AG08396 (cell line): ENCODE results near the gene NUFIP2.
"Not testable (repeated sequence)": the region's sequence is repeated elsewhere in the genome, so short reads cannot be mapped to it uniquely, and the experiment has no call there.

Experiments used
- DNase-seq: peaks from one replicate; pipeline ENCODE4 v3.0.0; 2012; ENCODE audit warnings: low spot score, mixed read lengths

NUFIP2 gene, protein sequence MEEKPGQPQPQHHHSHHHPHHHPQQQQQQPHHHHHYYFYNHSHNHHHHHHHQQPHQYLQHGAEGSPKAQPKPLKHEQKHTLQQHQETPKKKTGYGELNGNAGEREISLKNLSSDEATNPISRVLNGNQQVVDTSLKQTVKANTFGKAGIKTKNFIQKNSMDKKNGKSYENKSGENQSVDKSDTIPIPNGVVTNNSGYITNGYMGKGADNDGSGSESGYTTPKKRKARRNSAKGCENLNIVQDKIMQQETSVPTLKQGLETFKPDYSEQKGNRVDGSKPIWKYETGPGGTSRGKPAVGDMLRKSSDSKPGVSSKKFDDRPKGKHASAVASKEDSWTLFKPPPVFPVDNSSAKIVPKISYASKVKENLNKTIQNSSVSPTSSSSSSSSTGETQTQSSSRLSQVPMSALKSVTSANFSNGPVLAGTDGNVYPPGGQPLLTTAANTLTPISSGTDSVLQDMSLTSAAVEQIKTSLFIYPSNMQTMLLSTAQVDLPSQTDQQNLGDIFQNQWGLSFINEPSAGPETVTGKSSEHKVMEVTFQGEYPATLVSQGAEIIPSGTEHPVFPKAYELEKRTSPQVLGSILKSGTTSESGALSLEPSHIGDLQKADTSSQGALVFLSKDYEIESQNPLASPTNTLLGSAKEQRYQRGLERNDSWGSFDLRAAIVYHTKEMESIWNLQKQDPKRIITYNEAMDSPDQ

GRCh38 chr17:29293890-29294579 lies at the start of gene NUFIP2:
TSS of gene NUFIP2 (minus strand) at chr17:29294148. CDS start at chr17:29294059, 89 bp downstream.
- DNase-seq = peak; percentile 98

DNA sequence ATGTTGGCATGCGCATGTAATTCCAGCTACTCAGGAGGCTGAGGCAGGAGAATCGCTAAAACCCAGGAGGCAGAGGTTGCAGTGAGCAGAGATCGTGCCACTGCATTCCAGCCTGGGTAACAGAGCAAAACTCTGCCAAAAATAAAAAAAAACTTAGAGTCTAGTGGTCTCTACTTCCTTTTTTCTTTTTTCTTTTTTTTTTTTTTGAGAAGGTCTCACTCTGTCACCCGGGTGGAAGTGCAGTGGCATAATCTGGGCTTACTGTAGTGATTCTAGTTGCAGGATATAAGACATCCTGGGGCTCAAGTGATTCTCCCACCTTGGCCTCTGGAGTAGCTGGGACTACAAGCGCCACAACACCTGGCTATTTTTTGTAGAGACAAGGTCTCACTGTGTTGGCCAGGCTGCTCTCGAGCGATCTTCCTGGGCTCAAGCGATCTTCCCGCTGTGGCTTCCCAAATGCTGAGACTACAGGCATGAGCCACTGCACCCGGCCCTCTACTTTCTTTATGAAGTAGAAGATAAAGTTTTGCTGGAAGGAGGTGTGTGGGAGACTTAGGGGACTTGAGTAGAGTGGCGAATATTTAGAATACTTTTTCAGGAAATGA lies 48.3 kb upstream of the NUFIP2 start:
- DNase-seq = no peak

DNA sequence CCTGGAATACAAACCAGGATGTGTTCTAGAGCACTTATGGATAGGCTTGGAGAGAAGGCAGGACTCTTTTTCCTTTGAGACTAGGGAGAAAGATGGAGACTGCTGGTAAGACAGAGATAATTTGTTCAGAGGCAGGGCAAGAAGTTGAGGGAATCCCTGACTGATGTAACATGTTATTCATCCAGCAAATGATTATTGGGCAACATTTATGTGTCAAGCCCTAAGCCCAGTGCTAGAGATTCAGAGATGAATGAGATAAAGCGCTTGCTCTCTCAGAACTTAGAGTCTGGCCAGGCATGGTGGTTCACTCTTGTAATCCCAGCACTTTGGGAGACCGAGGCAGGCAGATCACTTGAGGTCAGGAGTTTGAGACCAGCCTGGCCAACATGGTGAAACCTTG lies 47.8 kb upstream of the NUFIP2 start:
- DNase-seq = no peak

GRCh38 chr17:29339016-29339415 lies 45.1 kb upstream of the NUFIP2 start:
- not testable (repeated sequence) for DNase-seq

DNA sequence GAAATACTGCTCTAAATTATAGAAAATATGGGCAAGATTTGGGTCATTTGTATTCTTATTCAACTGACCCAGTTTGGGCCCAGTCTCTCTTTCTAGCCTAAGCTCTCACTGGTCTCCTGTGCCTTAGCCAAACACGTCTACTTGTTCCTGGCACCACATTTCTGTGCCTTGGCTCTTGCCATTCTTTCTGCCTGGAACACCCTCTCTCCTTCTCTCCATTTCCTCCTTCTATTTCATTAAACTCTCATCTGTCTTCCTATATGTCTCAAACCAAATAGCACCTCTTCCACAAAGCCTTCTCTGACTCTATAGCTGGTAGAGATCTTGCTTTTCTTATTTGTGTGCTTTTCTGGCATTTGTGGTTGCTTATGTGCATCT lies 37.7 kb upstream of the NUFIP2 start:
- DNase-seq = no peak

DNA sequence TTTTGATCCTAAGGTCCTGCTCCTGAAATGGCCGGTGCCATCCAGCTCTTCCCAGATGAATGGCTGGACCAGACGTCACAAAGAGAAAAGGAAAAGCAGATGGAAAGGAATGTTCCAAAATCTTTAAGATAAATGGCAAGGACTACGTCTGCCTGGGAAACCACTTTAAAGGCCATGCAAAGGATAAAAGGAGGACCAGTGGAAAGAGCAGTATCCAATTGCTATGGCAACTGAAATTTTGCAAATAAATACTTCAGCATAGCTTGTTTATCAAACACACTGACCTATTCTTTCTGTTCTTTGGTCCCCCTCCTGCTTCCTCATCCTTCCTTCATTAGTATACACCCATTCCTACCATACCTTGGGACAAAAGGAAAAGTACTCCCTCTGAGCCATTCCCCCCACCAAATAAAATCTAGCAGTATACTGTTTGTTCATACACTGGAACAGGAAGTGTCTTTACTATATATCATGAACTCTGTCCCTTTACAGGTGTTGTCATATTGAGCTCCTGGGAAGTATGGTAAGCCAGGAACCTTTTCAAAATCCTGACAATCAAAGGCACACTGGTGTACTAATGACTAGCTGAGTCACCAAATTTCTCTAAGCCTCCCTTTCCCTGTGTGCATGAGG lies 37.2 kb upstream of the NUFIP2 start:
- DNase-seq = no peak

DNA sequence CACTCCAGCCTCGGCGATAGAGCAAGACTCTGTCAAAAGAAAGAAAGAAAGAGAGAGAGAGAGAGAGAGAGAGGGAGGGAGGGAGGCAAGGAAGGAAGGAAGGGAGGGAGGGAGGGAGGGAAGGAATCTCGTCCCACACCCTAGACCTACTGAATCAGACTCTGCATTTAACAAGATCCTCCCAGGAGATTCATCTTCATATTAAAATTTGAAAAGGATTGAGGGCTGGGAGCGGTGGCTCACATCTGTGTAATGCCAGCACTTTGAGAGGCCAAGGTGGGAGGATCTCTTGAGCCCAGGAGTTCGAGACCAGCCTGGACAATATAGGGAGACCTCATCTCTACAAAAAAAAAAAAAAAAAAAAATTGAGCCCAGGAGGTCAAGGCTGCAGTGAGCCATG lies 33.5 kb upstream of the NUFIP2 start:
- DNase-seq = no peak

DNA sequence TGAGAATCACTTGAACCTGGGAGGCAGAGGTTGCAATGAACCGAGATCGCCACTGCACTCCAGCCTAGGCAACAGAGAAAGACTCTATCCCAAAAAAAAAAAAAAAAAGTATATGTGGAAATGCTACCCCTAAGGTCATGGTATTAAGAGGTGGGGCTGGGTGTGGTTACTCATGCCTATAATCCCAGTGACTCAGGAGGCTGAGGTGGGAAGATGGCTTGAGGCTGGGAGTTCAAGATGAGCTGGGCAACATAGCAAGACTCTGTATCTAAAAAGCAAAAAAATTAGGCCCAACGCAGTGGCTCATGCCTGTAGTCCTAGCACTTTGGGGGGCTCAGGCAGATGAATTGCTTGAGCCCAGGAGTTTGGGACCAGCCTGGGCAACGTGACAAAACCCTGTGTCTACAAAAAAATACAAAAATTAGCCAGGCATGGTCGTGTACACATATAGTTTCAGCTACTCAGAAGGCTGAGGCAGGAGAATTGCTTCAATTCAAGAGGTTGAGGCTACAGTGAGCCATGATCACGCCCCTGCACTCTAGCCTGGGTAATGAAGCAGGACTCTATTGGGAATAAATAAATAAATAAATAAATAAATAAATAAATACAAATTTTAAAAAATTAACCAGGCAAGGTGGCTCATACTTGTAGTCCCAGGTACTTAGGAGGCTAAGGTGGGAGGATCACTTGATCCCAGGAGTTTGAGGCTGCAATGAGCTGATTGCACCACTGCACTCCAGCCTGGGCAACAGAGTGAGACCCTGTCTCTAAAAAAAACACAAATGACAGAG lies 32.3 kb upstream of the NUFIP2 start:
- no peak for DNase-seq

DNA sequence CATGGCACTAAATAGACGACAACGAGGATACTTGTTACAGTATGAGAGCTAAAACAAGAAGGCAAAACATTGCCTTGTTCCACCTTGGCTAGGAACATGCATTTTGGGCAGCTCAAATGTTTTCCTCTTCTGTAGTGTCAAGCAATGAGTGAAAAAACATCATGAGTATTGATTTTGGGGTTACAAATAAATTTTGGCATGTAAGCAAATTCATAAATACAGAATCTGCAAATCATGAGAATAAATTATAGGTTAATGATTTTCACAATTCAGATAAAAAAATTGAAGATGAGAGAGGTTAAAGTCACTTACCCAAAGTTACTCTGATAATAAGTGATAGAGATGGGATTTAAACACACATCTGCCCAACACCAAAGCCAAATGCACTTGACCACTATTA lies 28.4 kb upstream of the NUFIP2 start:
- DNase-seq = no peak

- DNase-seq = no peak
Measured at GRCh38 chr17:29303386-29303785, 9.4 kb upstream of the NUFIP2 start.

DNA sequence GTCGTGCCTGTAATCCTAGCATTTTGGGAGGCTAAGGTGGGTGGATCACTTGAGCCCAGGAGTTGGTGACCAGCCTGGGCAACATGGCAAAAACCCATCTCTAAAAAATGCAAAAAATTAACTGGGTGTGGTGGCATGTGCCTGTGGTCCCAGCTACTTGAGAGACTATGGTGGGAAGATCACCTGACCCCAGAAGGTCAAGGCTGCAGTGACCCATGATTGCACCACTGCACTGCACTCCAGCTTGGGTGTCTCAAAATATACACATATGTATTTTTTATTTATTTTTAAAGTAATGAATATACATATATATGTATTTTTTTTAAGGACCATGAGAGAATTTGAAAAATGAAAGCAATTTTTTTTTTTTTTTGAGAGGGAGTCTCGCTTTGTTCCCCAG lies 5.1 kb upstream of the NUFIP2 start:
- DNase-seq = no peak

GRCh38 chr17:29295420-29295819 lies 1.5 kb upstream of the NUFIP2 start:
- DNase-seq = no peak

DNA sequence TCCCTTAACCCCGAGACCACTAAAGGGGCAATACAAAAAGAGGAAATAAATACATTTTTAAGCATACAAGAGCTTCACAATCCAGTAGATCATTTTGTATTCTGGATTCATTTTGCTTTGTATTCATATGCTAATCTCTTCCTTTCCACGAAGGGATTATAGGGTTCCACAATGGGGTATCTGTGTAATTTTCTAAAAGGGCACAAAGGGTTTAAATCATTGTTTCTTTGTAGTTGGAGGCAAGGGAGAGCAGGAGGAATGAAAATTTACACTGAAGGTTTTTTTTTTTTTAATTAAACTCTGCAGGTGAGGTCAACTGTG lies 592 bp upstream of the NUFIP2 start:
- DNase-seq = no peak

GRCh38 chr17:29292992-29293889 lies 707 bp downstream of the NUFIP2 start:
- DNase-seq = peak; percentile 65

DNA sequence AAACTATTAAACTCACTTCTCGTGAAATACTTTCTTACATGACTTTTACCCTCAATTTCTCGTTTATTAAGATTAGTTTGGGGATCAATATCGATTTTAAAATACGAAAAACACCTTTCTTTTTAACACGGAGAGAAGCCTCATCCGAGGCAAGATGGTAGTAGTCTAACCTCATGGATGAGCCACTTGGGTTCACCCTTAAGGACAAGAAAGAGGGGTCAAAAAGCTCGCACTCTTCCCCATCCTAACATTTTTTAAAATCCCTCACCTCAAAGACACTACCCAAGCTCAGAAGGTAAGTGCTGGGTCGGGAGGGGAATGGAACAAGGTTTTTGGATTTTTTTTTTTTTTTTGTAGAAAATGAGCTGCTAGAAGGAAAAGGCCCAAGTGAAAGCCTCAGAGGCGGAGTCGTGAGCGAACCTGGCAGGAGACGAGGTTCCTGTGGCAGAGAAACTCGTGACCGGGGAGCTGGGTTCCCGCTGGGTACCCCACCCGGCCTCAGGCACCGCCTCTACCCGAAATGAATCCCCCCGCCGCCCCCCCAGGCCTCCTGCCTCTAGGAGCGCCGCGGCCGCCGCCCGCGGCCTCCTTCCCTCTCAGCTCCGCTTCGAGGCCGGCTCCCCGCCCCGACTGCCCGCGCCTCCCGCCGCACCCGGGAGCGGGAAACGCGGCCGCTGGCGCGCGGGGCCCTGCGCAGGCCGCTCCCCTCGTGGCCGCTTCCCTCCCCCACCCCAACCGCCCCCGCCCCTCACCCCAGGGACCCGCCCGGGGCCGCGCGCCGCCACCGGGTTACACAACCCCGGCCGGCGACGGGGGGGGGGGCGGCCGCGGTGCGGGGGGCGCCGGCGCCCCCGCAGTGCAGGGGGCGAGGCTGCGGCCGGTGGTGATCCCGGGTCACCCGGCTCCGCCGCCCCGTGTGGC lies 1.6 kb downstream of the NUFIP2 start:
- DNase-seq = peak; percentile 51

DNA sequence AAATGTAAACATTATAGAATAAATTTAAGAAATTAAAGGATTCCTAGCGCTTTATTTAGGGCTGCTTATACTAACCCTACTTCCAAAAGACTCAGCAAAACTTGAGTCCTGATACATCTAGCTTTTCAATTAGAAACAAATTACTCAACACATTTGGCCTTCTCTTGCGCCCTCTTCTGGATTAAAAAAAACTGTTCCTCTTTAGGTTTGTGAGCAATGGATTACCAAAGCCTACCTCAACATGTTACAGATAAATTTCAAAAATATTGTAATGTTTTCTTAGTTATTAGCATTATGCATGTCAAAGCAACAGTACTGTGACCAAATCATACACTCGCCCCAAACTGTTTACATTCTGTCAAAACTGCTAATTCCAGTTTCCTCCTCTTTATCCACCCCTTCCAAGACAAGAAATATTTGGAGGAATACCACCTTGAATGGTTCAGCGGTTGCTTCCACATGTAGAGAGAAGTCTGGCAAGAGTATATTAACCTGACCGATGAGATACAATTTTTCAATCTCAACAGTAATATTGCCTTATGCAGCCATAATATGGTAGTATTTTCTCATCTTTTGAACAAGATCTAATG lies 2.7 kb downstream of the NUFIP2 start:
- peak; percentile 60 for DNase-seq

DNA sequence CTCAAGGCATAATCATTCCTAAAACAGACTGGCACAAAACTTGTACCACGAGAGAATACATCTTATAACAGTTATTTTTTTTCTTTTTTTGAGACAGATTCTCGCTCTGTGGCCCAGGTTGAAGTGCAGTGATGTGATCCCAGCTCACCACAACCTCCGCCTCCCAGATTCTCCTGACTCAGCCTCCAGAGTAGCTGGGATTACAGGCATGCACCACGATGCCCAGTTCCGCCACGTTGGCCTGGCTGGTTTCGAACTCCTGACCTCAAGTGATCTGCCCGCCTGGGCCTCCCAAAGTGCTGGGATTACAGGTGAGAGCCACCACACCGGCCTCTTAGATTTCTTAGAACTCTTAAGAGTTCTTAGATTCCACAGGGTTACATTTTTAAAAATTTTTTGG lies 4.1 kb downstream of the NUFIP2 start:
- no peak for DNase-seq

DNA sequence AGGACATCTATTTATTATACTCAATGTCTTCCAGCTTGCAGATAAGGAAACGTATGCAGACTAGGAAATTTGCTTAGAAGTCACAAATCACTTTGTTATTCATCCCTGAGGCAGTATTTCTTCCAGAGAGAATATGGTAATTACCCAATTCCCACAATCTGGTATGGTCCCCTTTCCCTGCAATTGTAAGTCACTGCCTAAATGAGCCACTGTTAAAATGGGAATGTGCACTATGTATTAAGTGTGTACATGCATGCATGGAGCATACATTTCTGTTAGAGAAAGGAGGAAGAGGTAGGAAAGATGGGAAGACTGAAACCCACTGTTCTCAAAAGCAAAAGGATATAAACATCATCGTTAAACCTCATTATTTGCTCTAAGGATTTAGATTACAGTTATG lies 10.0 kb downstream of the NUFIP2 start:
- no peak for DNase-seq

- no peak for DNase-seq
Measured at GRCh38 chr17:29283496-29283895, 10.5 kb downstream of the NUFIP2 start.
